Measurements from ENCODE around the gene NEIL3.
A peak's percentile ranks its signal among the peaks of the same experiment; 100 is the strongest.

Gene NEIL3

GRCh38 chr4:177371461-177371860, 61.8 kb downstream of the NEIL3 start:
- no peak for DNase-seq

GRCh38 chr4:177374966-177375365, 65.3 kb downstream of the NEIL3 start:
- DNase-seq = no peak

- DNase-seq = no peak
These were observed 65.7 kb downstream of the NEIL3 start for GRCh38 chr4:177375372-177375771.

GRCh38 chr4:177376024-177376423, 66.3 kb downstream of the NEIL3 start:
- DNase-seq = no peak

GRCh38 chr4:177380730-177381287, 71.1 kb downstream of the NEIL3 start:
- no peak for DNase-seq

GRCh38 chr4:177381762-177382310, 72.2 kb downstream of the NEIL3 start:
- no peak for DNase-seq

GRCh38 chr4:177384856-177385397, 75.3 kb downstream of the NEIL3 start:
- DNase-seq = no peak

- no peak for DNase-seq
These were observed 76.1 kb downstream of the NEIL3 start for GRCh38 chr4:177385576-177386277.

GRCh38 chr4:177386278-177386815, 76.7 kb downstream of the NEIL3 start:
- DNase-seq = no peak

GRCh38 chr4:177391287-177391686, 81.6 kb downstream of the NEIL3 start:
- DNase-seq = no peak

GRCh38 chr4:177391953-177392352, 82.3 kb downstream of the NEIL3 start:
- no peak for DNase-seq

- peak in 1 of 2 donors; percentile 36 for DNase-seq
These were observed 83.6 kb downstream of the NEIL3 start for GRCh38 chr4:177393236-177393635.

GRCh38 chr4:177396352-177396751, 86.7 kb downstream of the NEIL3 start:
- DNase-seq = no peak

GRCh38 chr4:177400030-177400429, 90.4 kb downstream of the NEIL3 start:
- DNase-seq = no peak

GRCh38 chr4:177401658-177402273, 92.1 kb downstream of the NEIL3 start:
- DNase-seq = peak in 1 of 2 donors; percentile 36

- no peak for DNase-seq
These were observed 94.1 kb downstream of the NEIL3 start for GRCh38 chr4:177403746-177404145.

- DNase-seq = no peak
These were observed 94.7 kb downstream of the NEIL3 start for GRCh38 chr4:177404342-177404741.

- no peak for DNase-seq
These were observed 95.3 kb downstream of the NEIL3 start for GRCh38 chr4:177404986-177405385.

GRCh38 chr4:177405508-177405907, 95.8 kb downstream of the NEIL3 start:
- no peak for DNase-seq

GRCh38 chr4:177408023-177408422, 98.3 kb downstream of the NEIL3 start:
- no peak for DNase-seq

- DNase-seq = no peak
These were observed 100.9 kb downstream of the NEIL3 start for GRCh38 chr4:177410566-177410965.

- DNase-seq = no peak
These were observed 102.3 kb downstream of the NEIL3 start for GRCh38 chr4:177411996-177412395.
